KMS-11 (cell line): ENCODE results near the gene ABCB9.
A peak's percentile ranks its signal among the peaks of the same experiment; 100 is the strongest.
"Not testable (repeated sequence)": the region's sequence is repeated elsewhere in the genome, so short reads cannot be mapped to it uniquely, and the experiment has no call there.

Experiments used
- H2AFZ ChIP-seq: fragments of 200-600 bp; sonication (generic); 2 replicates; pipeline ENCODE4 v1.6.1; 2016; ENCODE audit warnings: antibody characterized with exemption, mixed run types, low read depth
- H3K27ac ChIP-seq: fragments of 200-600 bp; sonication (generic); 2 replicates; pipeline ENCODE4 v1.6.1; 2016; ENCODE audit warnings: mild to moderate bottlenecking, mixed run types
- H3K27me3 ChIP-seq: fragments of 200-600 bp; sonication (generic); 2 replicates; pipeline ENCODE4 v1.6.1; 2017; ENCODE audit warnings: mild to moderate bottlenecking, low read depth, mixed run types, moderate library complexity; ENCODE audit not compliant: insufficient read depth
- H3K36me3 ChIP-seq: fragments of 200-600 bp; sonication (generic); 2 replicates; pipeline ENCODE4 v1.6.1; 2017; ENCODE audit warnings: mild to moderate bottlenecking, mixed run types; ENCODE audit not compliant: insufficient read depth
- H3K4me1 ChIP-seq: fragments of 200-600 bp; sonication (generic); 2 replicates; pipeline ENCODE4 v1.6.1; 2016; ENCODE audit warnings: mild to moderate bottlenecking, low read depth, mixed run types; ENCODE audit not compliant: poor library complexity, severe bottlenecking
- H3K4me2 ChIP-seq: fragments of 200-600 bp; sonication (generic); 2 replicates; pipeline ENCODE4 v1.7.0; 2016; ENCODE audit warnings: mild to moderate bottlenecking, mixed run types
- H3K4me3 ChIP-seq: fragments of 200-600 bp; sonication (generic); IDR thresholded peaks from 2 replicates; pipeline ENCODE4 v1.6.1; 2017; ENCODE audit warnings: low read depth, low read length, mixed read lengths; ENCODE audit not compliant: insufficient read depth
- H3K79me2 ChIP-seq: fragments of 200-600 bp; sonication (generic); 2 replicates; pipeline ENCODE4 v1.6.1; 2016; ENCODE audit warnings: low read depth, mixed run types; ENCODE audit not compliant: insufficient read depth
- H3K9ac ChIP-seq: fragments of 200-600 bp; sonication (generic); 2 replicates; pipeline ENCODE4 v1.6.1; 2016; ENCODE audit warnings: mild to moderate bottlenecking, mixed run types
- H4K20me1 ChIP-seq: fragments of 200-600 bp; sonication (generic); 2 replicates; pipeline ENCODE4 v1.6.1; 2016; ENCODE audit warnings: mild to moderate bottlenecking, mixed run types; ENCODE audit not compliant: insufficient read depth
- TF ChIP-seq, protein P1 (sequence below): fragments of 200-600 bp; sonication (generic); conservative IDR thresholded peaks from 2 replicates; pipeline ENCODE4 v1.6.1; 2017; ENCODE audit warnings: low read depth, mild to moderate bottlenecking, antibody characterized with exemption, low read length, moderate library complexity, mixed read lengths

ABCB9 gene

DNA sequence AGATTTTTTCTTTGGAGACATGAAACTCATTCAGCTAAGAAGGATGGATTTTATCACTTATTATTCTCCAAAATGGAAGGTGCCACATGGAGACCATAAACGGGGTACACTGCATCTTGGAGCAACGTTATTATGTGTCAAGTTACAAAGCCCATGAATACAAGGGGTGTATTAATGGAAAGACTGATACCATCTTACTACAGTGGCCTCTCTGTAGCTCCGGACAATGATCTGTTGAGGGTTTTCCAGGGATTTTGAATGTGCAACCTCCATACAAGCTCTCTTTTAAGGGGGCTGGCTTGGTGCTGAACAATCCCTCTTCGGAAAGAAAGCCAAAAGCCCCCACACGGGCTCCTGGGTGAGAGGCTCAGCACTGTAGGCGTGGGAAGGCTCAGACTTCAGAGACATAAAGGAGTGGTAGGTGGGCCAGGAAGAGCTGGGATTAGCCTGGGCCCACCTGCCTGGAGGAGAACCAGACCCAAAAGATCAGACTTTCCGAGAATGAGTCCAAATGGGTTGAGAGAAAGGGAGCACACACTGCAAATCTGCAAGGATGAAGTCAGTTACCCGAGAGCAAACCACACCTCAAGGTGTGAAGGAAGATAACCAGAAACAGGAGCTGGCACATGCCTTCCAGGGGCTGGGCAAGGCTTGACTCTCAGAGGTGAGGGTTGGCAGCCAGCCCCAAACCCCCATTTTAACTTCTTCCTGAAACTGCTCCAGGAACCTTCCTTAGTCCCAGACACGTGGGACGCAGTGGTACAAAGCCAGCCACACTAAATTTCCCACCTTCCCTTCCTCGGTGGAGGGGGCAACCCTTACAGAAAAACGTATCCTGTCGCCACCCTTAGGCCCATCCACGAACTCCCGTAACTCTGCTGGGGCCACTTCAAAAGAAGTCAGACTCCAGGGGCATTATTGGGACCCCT, 71.8 kb downstream of the ABCB9 start:
- Histone ChIP-seq H3K9ac (peak overlapping the region; percentile 94), H3K27me3 (no peaks in the 10 kb centered on the region), H3K27ac (peak overlapping the region; percentile 89), H4K20me1 (no peaks in the 10 kb centered on the region), H3K4me1 (peaks cover 78% of the 10 kb centered on the region), H3K4me3 (no peak overlapping the region), H3K4me2 (peak overlapping the region; percentile 60), H3K79me2 (peaks cover 70% of the 10 kb centered on the region), H3K36me3 (no peaks in the 10 kb centered on the region), H2AFZ (no peak overlapping the region)
- TF ChIP-seq, protein P1, sequence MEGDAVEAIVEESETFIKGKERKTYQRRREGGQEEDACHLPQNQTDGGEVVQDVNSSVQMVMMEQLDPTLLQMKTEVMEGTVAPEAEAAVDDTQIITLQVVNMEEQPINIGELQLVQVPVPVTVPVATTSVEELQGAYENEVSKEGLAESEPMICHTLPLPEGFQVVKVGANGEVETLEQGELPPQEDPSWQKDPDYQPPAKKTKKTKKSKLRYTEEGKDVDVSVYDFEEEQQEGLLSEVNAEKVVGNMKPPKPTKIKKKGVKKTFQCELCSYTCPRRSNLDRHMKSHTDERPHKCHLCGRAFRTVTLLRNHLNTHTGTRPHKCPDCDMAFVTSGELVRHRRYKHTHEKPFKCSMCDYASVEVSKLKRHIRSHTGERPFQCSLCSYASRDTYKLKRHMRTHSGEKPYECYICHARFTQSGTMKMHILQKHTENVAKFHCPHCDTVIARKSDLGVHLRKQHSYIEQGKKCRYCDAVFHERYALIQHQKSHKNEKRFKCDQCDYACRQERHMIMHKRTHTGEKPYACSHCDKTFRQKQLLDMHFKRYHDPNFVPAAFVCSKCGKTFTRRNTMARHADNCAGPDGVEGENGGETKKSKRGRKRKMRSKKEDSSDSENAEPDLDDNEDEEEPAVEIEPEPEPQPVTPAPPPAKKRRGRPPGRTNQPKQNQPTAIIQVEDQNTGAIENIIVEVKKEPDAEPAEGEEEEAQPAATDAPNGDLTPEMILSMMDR = no peak

DNA sequence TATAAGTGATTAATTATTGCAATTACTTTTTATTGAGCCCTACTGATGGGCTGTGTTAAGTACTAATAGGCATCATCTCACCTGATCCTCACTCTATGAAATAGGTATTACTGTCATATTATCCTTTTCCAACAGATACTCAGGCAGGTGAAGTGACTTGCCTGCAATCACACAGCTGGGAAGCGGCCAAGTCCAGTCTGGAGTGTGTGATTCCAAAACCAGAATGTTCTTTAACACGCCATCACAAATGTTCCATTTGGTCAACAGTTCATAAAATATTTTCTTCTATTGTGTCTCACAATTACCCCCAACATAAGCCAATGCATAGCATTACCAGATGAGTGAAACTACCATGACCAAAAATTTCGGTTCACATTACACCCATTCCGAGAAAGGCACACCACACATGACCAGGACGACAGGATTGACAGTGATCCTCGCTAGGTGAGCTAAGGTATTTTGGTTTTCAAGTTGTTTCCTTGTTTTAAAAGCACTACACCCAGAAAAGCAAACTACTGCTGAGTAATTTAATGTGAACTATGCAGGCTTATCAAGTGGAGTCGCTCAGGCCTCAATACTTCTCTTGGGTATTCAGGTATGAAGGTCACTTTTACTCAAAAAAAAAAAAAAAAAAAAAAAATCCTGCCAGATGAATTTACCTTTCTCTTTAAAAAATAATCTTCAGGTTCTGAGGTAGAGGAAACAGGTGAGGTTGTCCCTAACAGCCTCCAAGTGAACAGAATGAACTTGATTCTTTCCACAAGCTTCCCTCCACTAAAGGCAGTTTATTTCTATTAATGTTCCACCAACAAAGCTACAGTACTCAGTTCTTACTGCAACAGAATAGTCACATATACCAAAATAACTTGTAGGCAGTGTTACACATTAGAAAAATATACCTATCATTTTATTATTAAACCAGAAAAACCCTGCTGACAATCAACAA, 72.8 kb downstream of the ABCB9 start:
- Histone ChIP-seq H3K4me3 (no peak overlapping the region), H3K4me1 (peaks cover 78% of the 10 kb centered on the region), H4K20me1 (no peaks in the 10 kb centered on the region), H2AFZ (no peak overlapping the region), H3K36me3 (no peaks in the 10 kb centered on the region), H3K27me3 (no peaks in the 10 kb centered on the region), H3K27ac (peak overlapping the region; percentile 89), H3K79me2 (peaks cover 77% of the 10 kb centered on the region), H3K4me2 (peak overlapping the region; percentile 60), H3K9ac (peak overlapping the region; percentile 94; the same call in 1 of the 2 replicates)
- TF ChIP-seq, protein P1 = no peak

DNA sequence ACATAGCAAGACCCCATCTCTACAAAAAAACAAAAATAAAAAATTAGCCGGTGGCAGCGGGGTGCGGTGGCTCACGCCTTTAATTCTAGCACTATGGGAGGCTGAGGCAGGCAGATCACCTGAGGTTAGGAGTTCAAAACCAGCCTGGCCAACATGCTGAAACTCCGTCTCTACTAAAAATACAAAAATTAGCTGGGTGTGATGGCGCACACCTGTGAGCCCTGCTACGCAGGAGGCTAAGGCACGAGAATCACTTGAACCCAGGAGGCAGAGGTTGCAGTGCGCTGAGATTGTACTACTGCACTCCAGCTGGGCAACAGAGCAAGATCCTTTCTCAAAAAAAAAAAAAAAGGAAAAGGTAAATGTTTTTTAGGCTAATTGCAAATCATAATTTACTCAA, 73.5 kb downstream of the ABCB9 start:
- H3K4me3 ChIP-seq, H3K27me3 ChIP-seq, H2AFZ ChIP-seq, H3K36me3 ChIP-seq, H4K20me1 ChIP-seq: not testable (repeated sequence)
- H3K9ac ChIP-seq = peak overlapping the region; percentile 26; the same call in 1 of the 2 replicates
- peaks cover 78% of the 10 kb centered on the region for H3K4me1 ChIP-seq
- peaks cover 77% of the 10 kb centered on the region for H3K79me2 ChIP-seq
- peak overlapping the region; percentile 60 for H3K4me2 ChIP-seq
- H3K27ac ChIP-seq = peak overlapping the region; percentile 89

DNA sequence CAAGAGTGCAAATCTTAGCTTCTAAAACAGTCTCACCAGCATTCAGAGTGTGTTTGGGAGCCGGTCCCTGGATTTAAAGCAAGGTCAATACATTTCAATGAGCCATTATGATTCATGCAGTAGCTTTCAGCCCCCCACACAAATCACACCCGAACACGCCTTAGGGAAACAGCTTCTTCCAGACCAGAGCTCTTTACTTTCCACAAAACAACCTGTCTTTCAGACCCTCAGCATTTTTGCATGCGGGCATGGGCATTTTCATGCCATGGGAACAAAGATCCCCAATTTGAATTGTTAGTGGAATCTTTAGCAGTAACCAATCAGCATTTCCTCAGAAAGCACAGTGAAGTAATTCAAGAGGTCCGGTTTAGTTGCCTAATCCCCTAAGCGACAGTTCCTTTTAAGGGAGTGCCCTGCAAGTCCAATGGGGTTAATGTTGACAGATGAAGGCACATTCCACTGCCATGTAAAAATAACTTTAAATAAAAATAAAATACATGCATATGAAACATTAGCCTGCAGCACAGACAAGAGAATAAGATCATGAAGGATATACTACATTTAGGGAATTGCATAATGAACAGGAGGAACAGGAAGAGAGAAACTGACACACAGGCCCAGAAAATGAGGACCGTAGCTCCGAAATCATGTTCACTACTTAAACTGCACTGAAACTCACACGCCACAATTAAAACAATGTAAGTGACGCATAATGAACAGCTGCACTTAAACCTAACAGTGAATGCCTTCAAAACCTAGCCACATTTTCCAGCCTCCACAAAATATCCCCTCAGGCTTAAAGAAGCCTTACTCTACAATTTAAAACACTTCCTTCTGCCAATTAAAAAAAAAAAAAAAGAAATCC, 74.4 kb downstream of the ABCB9 start:
- peak overlapping the region; percentile 26; the same call in 1 of the 2 replicates for H3K9ac ChIP-seq
- no peak overlapping the region for H3K4me3 ChIP-seq
- peaks cover 78% of the 10 kb centered on the region for H3K4me1 ChIP-seq
- no peaks in the 10 kb centered on the region for H3K36me3 ChIP-seq
- no peak overlapping the region for H2AFZ ChIP-seq
- TF ChIP-seq, protein P1 = no peak
- peak overlapping the region; percentile 60 for H3K4me2 ChIP-seq
- H3K79me2 ChIP-seq = peaks cover 81% of the 10 kb centered on the region
- no peaks in the 10 kb centered on the region for H4K20me1 ChIP-seq
- H3K27ac ChIP-seq = peak overlapping the region; percentile 89
- no peaks in the 10 kb centered on the region for H3K27me3 ChIP-seq
